Astrocyte of the cerebellum (primary cell): Measurements from ENCODE around the gene MAGI3.
"Not testable (repeated sequence)": the region's sequence is repeated elsewhere in the genome, so short reads cannot be mapped to it uniquely, and the experiment has no call there.

Experiments
- DNase-seq: peaks from one replicate; pipeline ENCODE4 v3.0.0-alpha.2; 2011; ENCODE audit warnings: low read depth
- H3K4me3 ChIP-seq: 2 replicates; pipeline ENCODE4 v1.5.1; 2011; ENCODE audit warnings: mild to moderate bottlenecking, low read depth, low read length, moderate library complexity
- in situ Hi-C: cut with HindIII; loops from 2 replicates; pipeline ENCODE4 v1.10.0; 2017; ENCODE audit warnings: low sequenced_read_pairs
- TF ChIP-seq, protein P1 (sequence below): IDR thresholded peaks from 2 replicates; pipeline ENCODE4 v1.5.1; 2012; ENCODE audit warnings: low read length, low read depth, moderate library complexity, mild to moderate bottlenecking; ENCODE audit errors: missing control alignments

Gene MAGI3

DNA sequence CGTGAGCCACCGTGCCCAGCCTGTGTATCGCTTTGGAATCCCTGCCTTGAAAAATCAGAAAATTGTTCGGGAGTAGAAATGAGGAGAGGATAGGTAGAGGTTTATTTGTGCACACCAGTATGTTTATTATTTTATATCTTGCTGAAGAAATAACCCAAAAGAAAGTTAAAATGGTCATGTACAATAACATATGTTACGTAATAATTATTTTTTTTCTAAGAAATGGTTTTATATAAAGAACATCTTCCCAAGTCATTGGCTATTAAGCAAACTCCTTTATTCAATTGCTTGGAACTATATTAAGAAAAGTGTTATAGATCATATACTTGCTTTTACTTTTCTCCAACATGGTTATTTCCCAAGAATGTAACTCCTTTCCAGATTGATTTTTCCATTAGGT lies 197.2 kb downstream of the MAGI3 start:
- DNase-seq, result no peak
- TF ChIP-seq, protein P1, sequence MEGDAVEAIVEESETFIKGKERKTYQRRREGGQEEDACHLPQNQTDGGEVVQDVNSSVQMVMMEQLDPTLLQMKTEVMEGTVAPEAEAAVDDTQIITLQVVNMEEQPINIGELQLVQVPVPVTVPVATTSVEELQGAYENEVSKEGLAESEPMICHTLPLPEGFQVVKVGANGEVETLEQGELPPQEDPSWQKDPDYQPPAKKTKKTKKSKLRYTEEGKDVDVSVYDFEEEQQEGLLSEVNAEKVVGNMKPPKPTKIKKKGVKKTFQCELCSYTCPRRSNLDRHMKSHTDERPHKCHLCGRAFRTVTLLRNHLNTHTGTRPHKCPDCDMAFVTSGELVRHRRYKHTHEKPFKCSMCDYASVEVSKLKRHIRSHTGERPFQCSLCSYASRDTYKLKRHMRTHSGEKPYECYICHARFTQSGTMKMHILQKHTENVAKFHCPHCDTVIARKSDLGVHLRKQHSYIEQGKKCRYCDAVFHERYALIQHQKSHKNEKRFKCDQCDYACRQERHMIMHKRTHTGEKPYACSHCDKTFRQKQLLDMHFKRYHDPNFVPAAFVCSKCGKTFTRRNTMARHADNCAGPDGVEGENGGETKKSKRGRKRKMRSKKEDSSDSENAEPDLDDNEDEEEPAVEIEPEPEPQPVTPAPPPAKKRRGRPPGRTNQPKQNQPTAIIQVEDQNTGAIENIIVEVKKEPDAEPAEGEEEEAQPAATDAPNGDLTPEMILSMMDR, result no peak
- in situ Hi-C loops, result no loop called here
- H3K4me3 ChIP-seq, result no peak overlapping the region

DNA sequence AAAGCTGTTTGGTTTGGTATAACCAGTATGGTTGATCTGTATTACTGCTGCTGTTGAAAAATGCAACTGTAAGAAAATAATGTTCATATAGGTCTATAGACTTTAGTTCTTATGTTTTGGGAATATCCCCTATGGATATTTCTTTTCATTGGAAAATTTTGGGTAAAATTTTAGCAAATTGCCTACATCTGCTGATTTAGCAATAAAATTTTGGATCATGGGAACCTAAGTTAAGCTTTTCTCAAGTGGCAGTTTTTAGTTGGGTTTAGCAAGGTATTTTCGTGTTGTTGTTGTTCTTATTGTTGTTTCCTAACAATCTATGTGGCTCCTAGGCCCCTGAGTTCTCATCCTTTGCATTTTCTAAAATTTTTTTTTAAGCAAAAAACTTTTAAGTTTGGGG lies 201.9 kb downstream of the MAGI3 start:
- DNase-seq, result no peak
- H3K4me3 ChIP-seq, result no peak overlapping the region
- TF ChIP-seq, protein P1, result no peak
- in situ Hi-C loops, result no loop called here

DNA sequence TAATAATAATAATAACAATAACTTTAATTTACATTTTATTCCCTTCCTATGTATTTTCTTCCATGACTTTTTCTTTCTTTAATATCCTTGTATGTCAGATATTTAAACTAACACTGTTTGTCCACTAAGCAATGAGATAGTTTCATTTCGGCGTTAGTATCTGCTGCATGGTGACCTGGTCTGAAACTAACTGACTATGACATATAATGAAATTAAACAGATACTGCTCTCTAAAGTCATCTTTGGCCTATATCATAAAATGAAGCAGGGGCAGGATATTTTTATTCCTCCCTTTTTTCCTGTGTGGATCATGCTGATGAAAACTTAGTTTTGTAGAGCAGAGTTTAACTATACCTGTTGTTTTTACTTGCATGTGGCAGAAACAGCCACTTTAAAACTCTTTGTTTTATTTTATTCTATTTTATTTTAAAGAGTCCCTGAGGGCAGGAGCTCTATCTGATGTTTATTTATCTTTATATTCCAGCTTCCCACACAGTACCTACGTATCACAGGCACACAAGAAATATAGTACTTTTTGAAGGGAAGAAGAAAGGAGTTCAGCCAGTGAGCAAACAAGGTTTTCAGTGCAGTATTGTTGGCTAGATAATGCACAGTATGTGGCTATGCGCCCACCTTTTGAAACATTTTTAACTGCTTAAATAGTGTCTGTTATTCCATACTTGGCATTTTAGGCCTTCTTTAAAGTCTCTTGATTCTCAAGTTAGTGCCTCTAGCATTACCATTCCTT lies 203.4 kb downstream of the MAGI3 start:
- in situ Hi-C loops, result no loop called here
- no peak overlapping the region for H3K4me3 ChIP-seq
- DNase-seq, result no peak
- TF ChIP-seq, protein P1, result no peak

DNA sequence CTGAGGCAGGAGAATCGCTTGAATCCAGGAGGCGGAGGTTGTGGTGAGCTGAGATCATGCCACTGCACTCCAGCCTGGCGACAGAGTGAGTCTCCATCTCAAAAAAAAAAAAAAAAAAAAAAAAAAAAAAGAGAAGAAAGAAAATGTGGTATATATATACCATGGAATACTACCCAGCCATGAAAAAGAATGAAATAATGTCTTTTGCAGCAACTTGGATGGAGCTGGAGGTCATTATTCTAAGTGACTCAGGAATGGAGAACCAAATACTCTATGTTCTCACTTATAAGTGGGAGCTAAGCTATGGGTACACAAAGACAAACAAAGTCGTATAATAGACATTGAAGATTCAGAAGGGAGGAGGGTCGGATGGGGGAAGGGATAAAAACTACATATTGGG lies 214.2 kb downstream of the MAGI3 start:
- DNase-seq, in situ Hi-C loops: not testable (repeated sequence)

DNA sequence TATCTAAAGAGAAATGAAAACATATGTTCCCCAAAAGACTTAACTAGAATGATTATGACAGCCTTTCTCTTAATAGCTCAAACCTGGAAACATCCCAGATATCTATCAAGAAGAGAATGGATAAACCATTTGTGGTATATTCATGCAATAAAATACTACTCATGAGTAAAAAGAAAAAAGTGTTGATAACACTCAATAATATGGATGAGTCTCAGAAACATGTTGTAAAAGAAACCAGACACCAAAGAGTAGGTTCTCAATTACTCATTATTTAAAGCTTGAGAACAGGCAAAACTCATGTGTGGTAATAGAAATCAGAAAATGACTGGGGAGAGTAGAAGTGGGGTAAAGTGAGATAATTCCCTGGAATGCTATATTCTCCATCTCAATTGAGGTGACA lies 214.8 kb downstream of the MAGI3 start:
- in situ Hi-C loops, result no loop called here
- H3K4me3 ChIP-seq, result no peak overlapping the region
- TF ChIP-seq, protein P1, result no peak
- DNase-seq, result no peak

More for the DNA sequence above, 214.2 kb downstream of the MAGI3 start:
- H3K4me3 ChIP-seq, result not testable (repeated sequence)

DNA sequence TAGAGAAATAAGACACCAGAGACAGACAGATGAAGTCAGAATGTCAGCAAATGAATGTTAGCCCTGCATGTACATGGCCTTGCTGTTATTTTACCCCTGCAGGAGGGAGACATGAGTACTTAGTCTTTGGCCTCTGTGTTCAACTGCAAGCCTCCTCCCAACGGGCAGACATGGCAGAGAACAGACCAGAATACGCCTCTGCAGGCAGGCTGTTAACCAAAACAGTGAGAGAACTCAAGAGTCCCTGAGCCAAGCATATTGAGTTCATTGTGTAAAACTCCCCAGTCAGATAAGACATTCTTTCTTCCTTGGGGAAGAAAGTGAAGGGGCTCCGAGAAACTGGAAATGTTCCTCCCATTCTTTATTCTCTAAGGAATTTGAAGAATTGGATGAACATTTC lies 218.1 kb downstream of the MAGI3 start:
- H3K4me3 ChIP-seq, result no peak overlapping the region
- DNase-seq, result no peak
- TF ChIP-seq, protein P1, result no peak
- in situ Hi-C loops, result no loop called here

DNA sequence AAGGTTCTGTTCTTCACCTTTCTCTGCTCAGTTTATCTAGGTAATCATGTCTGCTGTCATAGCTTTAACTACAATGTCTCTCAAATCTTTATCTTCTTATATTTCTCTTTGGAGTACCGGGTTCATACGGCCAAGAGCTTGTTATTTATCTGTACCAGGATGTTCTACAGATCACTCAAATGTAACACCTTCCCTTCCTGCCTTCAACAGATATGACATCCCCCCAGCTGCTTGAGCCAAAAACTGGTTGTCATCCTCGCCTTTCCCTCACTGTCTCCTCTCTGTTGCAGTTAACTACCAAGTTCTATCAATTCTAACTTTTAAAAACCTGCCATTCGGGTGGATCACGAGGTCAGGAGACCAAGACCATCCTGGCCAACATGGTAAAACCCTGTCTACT lies 220.1 kb downstream of the MAGI3 start:
- TF ChIP-seq, protein P1, result no peak
- DNase-seq, result no peak
- no peak overlapping the region for H3K4me3 ChIP-seq
- in situ Hi-C loops, result no loop called here
